HG02938 (cell line): ENCODE results near the gene CAPN14.

ENCODE experiments used
- ATAC-seq: cut with Tn5 transposase; IDR thresholded peaks from one replicate; pipeline ENCODE4 v1.9.1; 2021; ENCODE audit warnings: mild to moderate bottlenecking, moderate library complexity; ENCODE audit not compliant: unreplicated experiment

The CAPN14 gene

DNA sequence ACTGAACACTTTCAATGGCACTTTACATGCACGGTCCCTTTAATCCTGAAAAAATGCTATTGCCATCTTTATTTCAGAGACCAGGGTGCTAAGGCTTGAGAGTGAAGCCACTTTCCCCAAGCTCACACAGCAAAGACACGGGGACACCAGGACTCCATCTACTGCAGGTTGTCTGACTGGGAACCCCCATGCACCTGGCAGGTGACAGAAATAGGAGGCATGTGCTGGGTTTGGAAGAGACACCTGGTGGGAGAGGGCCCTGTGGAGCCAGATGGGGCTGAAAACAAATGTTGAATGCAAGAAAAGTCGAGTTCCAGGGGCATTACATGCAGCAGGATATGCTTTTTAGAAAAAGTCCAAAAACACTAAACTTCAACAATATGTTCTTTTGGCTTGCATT is 11.4 kb upstream of the CAPN14 start:
- no peak for ATAC-seq

DNA sequence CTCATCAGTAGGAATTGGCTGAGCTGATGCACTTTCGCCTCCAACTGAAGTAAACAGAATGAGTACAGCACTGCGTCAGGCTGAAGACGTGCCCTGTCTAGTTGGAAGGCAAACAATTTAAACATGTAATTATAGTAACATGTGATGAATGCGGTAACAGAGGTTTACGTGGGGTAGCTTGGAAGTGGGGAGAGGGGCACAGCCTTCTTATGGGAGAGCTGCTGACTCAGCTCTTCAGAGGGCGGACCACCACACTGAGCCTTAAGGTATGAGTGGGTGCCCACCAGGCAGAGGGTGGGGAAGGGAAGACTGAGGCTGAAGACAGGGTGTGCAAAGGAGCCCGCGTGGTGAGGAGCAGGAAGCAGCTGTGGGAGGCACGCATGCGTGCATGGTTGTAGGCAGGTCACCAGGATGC is 10.4 kb upstream of the CAPN14 start:
- no peak for ATAC-seq

DNA sequence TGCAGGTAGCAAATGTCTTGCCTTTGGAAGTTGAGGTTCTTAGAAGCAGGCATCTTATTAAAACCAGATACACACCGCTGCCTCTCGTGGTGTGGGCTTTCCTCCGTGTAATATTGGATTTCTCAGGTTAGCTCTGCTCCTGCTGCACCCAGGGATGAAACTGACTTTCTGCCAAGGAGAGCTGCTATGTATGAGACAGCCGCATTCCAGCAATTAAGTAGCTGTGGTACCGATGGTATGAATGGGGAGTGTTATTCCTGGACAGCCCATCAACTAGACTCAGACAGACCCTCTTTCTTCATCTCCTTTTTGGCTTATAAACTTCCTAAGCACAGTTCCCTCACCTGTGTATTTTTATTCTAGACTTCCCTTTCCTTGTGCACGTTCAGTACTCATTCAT is 9.8 kb upstream of the CAPN14 start:
- no peak for ATAC-seq

DNA sequence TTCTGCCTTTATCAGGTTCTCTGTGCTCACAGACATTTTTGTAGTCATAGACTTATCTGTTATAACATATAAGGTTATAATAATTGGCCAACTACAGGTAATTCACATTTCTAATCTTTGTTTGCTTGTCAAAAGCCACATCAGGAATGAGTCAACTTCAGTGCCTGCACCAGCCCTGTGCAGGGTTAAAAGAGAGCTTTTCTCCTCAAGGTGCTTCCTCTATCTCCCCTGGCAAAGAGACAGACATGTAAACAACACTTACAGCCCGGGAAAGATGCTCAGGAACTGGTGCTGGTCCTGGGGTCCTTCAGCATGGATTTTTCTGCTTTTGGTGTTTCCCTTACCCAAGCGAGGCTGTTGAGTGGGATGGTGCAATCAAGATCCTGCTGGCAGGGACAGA is 9.0 kb upstream of the CAPN14 start:
- ATAC-seq = no peak

DNA sequence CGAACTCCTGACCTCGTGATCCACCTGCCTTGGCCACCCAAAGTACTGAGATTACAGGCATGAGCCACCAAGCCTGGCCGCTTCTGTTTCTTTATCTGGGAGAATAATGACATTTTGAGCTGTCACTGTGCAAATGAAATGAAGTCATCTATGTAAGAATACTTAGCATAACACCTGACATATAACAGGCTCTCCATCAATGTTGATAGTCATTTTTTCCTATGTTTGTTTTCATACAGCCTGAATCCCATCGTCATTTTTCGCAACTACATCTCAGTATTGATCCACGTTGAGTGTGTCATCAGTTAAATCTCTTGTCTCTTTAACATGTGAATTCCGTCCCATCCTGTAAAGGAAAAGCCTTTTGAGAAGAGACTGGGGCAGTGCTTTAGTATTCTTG is 6.4 kb upstream of the CAPN14 start:
- no peak for ATAC-seq

DNA sequence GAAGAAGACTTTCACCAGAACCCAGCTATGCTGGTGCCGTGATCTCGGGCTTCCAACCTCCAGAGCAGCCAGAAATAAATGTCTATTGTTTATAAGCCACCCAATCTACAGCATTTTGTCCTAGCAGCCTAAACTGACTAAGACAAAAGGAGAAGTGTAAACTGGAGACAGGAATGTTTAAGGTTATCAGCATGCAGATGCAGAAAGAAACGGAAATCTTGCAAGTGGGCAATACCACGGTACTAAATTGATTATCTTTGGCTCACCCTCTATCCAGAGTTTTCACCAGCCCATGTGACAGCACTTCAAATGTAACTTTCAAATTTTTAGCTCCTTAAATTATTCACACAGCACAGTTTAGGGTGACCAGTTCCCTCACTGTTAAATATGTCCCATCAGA is 5.7 kb upstream of the CAPN14 start:
- no peak for ATAC-seq

DNA sequence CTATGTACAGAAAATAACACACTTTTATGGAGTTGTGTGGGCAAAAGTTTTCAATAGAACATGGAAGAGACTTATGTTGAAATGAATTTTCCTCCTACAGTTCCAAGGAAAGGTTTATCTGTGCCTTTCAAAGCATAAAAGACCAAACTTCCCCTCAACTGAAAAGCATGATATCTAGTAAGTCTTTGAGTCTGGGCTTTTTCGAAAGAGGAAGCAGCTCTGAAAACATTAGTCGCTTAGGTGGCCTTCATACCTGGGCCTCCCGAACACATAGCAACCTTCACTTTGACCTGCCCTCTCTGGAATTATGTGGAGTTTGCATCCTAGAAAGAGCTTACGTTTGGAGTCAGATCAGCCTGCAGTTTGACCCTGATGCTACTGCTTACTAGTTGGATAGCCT is 4.8 kb upstream of the CAPN14 start:
- ATAC-seq = no peak

DNA sequence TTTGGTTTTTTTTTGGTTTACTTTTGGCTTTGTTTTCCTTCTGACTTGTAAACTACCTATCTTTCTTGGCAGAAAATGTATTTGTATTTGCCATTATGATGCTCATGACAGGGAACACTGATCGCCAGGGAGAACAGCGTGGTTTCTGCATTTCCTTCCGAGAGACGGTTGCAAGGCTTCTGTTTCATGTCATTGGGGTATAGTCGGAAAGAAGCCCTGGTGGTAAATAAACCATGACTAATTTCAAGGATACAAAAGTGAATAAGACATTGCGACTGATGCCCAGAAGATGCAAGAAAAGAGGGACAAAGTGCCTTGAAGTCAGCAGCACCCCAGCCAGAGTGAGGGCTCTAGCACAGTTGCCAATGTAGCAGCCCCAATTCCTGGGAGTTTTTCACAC is 4.2 kb upstream of the CAPN14 start:
- ATAC-seq = no peak

DNA sequence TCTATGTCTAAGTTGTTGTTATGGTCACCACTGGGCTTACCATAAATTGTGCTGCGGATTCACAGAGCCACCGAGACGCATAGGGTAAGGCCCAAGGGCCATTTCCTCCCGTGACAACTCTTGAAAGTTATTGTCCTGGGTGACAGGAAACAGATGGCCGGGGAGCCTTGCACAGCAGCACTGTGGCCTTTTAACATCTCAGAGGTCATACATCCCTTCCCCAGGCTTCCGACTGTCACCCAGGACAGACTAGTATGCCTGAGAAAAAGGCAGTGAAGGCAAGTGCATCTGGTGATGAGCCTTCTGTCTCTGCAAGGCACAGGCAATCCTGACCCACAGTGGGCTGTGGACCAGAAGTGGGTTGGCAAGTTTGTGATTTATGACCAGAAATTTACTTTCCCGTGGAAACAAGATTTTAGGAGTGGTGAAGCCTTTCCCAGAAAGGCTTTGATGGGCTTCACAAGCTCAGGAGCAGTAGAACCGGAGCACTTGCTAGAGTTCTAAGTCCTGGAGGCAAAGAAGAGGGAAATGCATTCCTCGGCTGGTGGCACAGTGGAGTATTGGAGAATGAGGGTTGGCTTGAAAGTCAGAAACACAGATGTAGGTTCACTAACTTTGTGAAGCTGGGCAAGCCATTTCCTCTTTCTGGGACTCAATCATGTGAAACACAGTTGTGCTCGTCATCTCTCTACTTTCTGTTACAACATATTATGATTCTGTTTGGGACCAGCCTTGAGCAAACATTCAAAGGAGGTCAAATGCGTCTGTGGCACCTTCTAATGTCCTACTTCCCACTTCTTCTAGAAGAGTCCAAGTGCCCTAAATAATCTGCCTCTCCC is 2.0 kb upstream of the CAPN14 start:
- ATAC-seq = peak; percentile 77

DNA sequence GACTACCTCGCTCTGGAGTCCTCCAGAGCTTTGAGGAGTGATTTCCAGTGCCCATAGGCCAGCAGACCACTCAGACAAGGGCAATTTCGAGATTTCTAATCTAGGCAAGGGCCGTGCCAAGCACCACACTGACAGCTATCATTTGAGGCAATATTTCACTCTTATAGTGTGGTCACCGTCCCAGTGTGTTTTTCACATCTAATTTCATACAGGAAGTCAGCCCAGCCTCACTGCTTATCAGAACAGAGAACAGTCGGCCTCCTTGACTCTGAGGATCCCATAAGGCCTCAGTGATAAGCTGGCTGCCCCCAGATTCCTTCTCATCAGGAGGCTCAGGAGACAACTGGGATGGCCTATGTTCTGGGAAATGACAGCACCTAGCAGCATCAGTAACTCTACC is 581 bp downstream of the CAPN14 start:
- ATAC-seq = peak; percentile 44

DNA sequence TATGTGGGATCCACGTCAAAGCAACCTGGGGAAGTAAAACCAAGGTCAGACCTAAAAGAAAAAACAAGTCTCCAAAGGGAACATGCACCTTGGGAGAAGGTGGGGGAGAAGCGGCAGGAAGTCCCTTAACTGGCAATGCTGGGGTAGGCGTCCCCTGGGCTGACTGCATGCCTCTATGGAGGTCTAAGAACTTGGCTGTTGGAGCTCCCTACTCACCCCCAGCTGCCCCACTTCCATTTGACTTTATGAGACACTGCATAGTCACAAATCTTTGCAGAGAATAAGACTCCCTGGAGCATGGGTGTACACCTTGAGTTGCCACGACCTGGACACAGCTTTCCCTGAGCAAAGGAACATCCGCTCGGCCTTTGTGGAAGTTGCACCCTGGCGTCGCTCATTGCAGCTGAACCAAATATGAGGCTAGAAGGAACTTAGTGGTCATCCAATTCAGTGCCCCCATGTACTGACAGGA is 2.8 kb downstream of the CAPN14 start:
- no peak for ATAC-seq

DNA sequence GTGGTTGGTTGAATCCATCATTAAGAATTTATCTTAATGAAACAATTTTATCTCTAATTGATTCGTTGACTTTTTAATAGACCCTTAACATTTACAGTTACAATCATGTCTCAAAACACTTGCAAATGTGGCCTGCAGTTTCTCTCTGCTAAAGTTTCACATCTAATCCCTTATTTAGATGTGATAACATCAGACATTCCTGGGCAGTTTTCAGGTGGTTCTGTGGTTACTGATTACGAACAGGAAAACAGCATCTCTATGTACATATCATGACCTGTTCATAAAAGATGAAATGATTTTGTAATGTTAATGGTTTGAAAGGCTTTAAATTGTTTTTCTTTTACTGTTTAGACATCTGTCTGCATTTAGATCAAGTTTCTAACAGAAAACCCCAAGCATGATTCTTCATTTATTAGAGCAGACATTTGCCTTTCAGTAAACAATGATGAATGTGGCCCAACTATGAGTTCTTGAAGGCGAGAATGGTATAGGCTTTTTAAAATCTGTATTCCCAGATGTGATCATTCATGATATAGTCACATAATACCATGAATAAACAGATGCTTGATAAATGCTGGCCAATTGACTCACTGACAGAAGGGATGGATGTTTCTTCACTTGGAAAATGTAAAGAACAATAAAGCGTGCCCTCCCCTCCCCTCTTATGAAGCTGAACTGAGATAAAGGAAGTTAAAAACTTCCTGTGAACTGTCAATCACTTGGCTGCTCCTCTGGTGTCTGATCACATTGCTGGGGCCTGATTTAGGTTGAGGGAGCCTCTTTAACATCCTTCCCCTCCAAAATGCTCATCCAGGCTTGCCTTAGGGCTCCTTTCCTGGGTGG is 3.5 kb downstream of the CAPN14 start:
- ATAC-seq = no peak

DNA sequence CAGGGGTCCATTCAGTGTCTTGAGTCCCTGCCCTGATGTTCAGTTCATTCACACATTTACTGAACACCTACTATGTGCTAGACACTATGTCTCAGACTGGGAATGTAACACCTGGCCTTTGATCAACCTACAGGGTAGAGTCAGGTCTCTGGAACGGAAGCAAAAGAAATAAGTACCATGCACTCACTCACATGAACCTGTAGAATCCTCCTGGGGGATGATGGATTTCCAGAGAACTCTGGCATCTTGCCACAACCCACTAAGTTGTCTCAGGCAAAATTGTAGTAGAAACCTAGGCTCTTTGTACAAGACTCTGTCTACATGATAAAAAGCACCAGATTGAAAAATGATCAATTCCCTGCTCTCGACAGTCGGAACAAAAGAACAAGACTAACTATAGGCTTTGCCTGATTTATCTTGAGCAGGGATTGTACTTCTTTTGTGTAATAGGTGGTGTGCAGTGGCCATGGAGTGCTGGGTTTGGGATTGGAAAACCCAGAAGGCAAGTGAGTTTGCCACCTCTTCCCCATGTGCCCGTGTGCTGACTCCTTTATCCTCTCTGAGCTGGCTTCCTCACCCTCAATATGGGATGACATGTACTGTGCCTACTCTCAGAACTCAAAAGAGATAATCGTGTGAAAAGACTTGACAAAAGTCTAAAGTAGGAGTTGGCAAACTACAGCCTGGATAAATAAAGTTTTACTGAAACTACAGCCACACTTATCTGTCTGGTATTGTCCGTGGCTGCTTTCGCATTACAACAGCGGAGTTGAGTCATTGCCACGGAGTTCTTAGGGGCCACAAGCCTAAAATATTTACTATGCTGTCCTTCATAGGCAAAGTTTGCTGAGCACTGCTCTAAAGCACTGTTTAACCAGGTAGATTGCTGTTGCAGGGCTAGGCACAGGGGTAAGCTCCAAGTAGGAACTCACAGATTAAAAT is 4.4 kb downstream of the CAPN14 start:
- ATAC-seq = no peak

DNA sequence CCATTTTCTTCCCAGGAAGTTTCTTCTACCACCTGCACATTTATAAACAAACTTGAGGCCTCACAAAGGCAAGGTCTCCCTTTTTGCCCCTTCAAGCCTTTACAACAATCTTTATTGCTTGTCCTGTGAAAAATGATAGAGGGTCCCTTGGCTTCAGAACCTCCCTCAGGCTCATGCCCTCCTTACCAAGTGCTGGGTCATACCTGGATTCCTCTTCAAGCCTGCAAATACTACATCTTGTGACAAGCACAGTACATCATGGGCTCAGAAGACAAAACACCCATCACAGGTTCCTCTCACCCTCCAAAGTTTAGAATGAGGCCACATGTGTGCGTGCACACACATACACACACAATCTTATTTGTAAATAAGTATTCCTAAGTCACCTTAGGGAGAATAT is 9.1 kb downstream of the CAPN14 start:
- ATAC-seq = no peak

DNA sequence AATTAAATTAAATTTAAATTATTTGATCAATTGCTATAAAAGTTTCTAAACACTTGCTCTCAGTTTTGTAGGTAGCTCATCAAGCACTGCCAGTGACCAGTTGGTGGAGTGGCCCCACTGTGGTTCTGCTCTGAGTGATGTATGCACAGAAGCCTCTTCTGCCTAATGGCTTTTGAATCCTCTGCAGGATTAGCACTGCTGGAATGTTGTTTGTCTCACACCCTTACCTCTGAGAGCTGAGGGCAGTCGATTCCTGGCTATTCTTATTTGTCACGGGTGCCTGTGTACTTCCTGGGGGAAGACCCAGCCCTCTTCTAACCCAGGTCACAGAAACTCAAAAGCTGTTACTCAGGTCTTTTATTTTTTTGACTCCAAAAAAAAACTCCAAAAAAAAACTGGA is 9.5 kb downstream of the CAPN14 start:
- no peak for ATAC-seq

DNA sequence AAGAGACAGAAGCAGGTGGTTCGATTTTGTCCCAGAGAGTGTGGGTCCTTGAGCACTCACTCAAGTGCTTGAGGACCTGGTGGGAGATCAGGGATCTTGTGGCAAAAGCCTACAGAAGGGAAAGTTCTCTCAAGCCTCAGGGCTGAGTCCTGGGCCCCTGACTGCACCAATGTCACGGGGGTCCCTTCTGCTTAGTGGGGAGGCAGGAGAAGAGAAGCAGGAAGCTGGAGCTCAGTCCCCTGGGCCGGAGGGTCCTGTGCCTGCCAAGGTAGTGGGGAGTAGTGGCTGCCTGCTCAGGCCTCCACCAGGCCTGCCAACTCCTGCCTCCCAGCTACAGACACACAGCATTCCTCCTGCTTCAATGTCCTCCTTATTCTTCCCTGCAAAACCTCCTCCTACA is 11.7 kb downstream of the CAPN14 start:
- no peak for ATAC-seq

DNA sequence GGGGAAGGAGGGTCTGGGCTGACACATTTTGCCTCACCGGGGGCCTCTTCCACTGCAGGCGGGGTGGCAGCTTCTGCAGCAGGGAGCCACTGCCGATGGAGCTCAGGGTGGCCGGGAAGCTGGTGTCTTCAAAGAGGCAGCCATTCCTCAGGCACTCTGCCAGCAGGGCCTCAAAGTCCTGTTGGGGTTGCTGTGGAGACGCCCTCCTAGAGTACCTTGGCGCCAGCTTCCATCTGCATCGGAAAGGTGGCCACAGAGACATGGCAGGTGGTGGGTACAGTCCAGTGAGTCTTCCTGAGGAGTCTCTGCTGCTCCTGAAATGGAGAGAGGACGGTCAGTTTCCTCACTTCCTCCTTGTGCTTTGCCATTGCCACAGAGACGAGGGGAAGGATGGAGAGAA is 12.1 kb downstream of the CAPN14 start:
- ATAC-seq = no peak

DNA sequence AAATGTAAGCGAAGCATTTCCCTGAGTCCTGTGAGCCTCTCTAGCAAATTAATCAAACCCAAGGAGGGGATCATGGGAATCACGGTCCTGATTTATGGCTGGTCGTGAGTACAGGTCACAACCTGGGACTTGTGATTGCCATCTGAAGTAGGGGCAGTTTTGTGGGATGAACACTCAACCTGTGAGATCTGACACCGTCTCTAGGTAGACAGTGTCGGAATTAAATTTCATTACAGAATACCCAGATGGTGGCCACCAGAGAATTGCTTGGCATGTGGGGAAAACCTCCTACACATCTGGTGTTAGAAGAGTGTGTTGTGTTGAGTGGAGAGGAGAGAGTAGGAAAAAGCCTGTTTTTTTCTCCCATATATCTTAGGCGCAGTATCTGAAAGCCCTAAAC is 12.5 kb downstream of the CAPN14 start:
- ATAC-seq = no peak

DNA sequence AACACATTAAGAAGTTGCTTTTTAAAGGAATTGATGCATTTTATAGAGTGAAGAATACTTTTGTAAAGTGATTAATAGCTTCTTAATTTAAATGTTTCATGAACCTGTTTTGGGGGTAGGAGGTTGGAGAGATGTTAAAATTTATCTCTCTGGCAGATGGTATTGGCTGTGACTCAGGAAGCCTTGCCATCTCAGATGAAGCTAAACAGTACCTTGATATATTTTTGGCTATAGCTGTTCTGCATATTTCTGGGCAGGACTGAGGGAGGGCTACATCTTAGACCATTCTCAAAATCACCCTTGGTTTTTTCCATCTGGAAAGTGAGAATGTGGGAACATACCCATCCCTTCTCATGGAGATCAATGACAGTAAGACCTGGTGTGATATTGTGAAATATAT is 13.4 kb downstream of the CAPN14 start:
- ATAC-seq = no peak

DNA sequence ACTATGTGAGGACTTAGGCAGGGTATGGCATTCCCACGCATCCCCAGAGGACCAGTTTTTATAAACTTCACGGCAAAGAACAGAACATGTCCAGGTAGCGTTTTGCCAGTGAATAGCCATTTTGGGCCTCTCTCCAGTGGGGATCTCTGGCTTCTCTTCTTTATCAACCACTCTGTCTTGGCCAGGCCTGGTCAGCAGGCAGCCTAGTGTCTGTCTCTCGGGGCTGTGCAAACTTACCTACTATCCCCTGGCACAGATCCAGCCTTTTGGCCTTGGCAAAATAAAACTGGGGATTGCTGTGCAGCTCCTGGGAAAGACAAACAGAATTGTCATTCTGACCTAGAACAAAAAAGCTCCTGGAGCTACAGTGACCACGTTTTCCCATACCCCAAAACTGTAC is 14.5 kb downstream of the CAPN14 start:
- ATAC-seq = no peak

DNA sequence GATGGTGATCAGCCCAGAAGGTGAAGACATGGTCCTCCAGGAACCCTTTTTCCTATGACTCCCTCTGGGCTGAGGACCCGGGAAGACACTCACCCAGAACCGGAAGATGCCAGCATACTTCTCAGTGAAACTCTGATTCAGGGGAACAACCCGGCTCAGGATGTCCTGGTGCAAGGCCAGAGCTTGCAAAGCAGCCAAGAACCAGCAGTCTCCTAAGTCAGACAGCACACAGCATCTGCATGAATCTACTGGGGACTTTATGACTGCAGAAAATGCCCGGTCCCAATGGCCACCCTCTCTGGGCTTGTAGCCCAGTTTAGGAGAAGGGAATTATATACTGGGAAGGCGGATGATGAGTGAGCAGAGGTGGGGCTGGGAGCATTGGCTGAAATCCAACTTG is 15.3 kb downstream of the CAPN14 start:
- ATAC-seq = no peak
